ENCODE results near the gene NUDT22.

Gene NUDT22

GRCh38 chr11:64269540-64270220, 43.6 kb downstream of the NUDT22 start:
- DNase-seq (ENCODE audit: low read depth in 3 of 3): peak; percentile 94 to 96 (median 95)

- DNase-seq (ENCODE audit: low read depth in 3 of 3): no peak
These were observed 49.1 kb downstream of the NUDT22 start for GRCh38 chr11:64275031-64275800.

GRCh38 chr11:64275841-64276240, 49.8 kb downstream of the NUDT22 start:
- DNase-seq (ENCODE audit: low read depth in 3 of 3): no peak

- no peak for DNase-seq (ENCODE audit: low read depth in 3 of 3)
These were observed 50.8 kb downstream of the NUDT22 start for GRCh38 chr11:64276653-64277431.

- DNase-seq (ENCODE audit: low read depth in 3 of 3): no peak
These were observed 52.6 kb downstream of the NUDT22 start for GRCh38 chr11:64278576-64279190.

Measured in stimulated activated CD4-positive, alpha-beta T cell treated with anti-CD3 and anti-CD28 coated beads, TNF-alpha, amount 100 ng/mL, for 48 hours (primary cell).